SKM-1 (cell line): ENCODE measurements around the gene SLC39A11.
"Not testable (repeated sequence)": the region's sequence is repeated elsewhere in the genome, so short reads cannot be mapped to it uniquely, and the experiment has no call there.

Experiments
- DNase-seq: peaks from one replicate; lab custom pipeline; 2025; ENCODE audit not compliant: unreplicated experiment; lab: John Stamatoyannopoulos, UW

SLC39A11 gene

DNA sequence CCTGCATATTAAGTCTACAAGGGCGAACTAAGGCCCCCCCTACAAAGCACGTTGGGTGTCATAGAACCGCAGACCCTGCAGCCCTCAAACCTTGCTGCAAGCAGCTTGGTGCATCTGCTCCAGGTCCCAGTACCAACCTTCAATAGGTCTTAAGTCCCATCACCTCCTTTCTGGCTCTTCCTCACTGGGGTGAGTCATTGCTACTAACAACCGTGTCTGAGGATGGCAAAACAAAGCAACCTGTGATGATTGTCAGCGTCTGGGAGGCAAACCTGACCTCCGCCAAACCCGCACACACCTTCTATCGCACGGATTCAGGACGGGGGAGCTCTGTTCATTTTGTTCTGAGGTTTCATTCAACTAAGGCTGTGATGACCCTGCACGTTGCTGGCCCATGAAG is 138.9 kb downstream of the SLC39A11 start:
- DNase-seq = no peak

GRCh38 chr17:72952641-72953315 is 139.7 kb downstream of the SLC39A11 start:
- no peak for DNase-seq

GRCh38 chr17:72952220-72952619 is 140.3 kb downstream of the SLC39A11 start:
- DNase-seq = no peak

DNA sequence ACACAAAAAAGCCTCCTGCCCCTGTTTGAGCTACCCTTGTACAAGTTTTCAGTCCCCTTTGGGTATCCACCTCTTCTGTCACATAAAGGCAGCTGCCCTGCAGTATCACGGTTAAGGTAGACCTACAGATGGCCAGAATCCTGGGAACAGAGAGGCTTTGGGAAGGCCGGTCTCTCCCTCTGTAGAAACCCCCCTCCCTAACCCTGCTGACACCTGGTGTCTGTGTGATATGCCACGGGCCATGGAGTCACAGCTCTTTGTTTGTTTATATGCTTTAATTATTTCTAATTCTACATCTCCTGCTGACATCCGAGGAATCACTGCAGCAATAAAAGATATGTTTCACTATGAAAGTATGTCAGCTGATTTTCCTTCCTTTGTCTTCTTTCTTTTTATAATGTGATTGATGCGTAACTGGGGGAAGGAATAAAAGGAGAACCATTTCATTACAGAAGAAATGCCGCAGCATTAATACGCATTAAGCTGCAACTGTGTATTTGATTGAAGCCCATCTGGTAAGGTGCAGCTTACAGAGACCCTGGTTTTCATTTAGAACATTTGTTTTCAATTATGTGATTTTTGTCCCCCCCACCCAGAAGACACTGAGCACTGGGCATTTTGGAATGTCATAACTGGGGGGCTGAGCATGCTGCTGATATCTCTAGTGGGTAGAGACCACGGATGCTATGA is 142.1 kb downstream of the SLC39A11 start:
- no peak for DNase-seq

DNA sequence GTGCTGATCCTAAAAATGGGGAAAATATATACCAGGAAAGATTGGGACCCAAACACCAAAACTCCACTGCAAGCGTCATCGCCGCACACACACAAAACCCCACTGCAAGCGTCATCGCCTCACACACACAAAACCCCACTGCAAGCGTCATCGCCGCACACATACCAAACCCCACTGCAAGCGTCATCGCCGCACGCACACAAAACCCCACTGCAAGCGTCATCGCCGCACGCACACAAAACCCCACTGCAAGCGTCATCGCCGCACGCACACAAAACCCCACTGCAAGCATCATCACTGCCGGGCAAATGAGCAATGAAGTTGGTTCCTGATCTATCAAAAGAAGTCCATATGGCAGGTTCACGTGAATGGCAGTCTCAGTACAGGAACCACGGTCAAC is 144.4 kb downstream of the SLC39A11 start:
- DNase-seq = no peak

- no peak for DNase-seq
Measured at GRCh38 chr17:72947475-72947874, 145.0 kb downstream of the SLC39A11 start.

GRCh38 chr17:72946696-72947095 is 145.8 kb downstream of the SLC39A11 start:
- DNase-seq = no peak

DNA sequence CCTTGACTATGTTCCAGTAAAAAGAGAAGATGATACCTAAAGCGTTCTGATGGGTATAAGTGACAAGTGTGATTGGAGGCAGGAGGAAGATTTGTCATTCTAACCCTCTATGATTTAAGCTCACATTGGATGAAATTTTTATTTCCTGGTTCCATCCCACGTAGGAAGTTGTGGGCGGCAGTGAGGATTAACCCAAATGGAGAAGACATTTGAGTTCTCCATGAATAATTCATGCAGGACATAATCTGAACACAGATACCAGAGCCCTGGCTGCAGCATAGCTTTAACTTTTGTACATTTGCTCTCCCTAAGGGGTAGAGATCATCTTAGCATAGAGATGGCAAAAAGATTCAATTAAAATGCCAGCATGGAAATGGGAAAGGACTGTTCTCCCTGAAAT is 146.3 kb downstream of the SLC39A11 start:
- no peak for DNase-seq

DNA sequence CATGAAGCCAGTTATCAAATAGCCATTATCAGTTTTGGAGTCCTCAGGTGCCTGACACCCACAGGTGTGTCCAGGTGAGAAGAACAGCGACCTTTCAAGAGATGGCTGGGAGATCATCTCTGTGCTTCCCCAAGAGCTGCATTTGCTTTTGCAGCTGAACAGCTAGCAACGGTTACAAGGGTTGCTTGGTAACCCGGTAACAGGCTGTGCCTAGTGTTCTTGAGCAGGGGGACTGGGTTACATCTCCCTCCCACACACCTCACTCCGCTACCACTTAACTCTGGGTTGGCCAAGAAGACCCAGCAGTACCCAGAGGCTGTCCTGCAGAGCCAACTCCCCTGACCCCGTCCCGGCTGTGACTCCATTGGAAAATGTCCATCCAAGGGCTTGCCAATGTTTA is 147.0 kb downstream of the SLC39A11 start:
- DNase-seq = no peak

- no peak for DNase-seq
Measured at GRCh38 chr17:72943826-72944689, 148.4 kb downstream of the SLC39A11 start.

- no peak for DNase-seq
Measured at GRCh38 chr17:72942579-72942978, 149.9 kb downstream of the SLC39A11 start.

- no peak for DNase-seq
Measured at GRCh38 chr17:72940496-72940895, 152.0 kb downstream of the SLC39A11 start.

DNA sequence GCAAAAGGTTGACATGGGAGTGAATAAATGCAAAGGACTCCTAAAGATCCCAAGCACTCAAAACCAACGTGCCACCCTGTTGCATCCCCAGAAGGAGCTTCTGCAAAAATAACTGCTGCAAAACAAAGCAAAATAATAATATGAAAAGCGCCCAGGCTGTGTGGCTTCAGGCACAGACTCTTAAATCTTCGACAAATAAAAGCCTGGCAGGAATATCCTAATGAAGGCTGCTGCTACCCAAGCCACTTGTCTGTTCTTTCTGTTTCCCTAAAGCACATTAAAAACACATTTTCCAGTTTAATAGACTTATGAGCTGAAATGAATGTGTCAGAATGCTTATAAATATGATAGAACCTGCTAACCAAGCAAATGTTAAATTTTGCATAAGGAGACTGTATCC is 154.0 kb downstream of the SLC39A11 start:
- DNase-seq = no peak

DNA sequence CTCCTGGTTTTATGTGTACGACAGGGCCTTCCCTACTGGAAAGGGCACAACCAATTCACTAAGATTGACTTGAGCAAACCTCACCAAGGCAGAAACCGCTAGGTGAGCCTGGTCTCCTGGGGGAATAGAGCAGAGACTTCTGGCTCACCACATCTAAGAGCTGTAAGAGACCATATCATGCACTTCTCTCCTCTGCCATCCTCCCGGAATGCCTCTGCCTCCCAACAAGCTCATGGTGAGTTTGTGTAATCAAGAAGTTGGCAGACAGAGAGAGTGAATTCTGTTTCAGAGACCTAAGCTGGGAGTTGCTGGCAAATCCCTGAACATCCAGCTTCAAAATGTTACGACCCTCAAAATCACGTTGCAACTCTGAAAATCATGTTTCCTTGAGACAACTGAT is 154.8 kb downstream of the SLC39A11 start:
- no peak for DNase-seq

GRCh38 chr17:72937254-72937653 is 155.2 kb downstream of the SLC39A11 start:
- DNase-seq = not testable (repeated sequence)

DNA sequence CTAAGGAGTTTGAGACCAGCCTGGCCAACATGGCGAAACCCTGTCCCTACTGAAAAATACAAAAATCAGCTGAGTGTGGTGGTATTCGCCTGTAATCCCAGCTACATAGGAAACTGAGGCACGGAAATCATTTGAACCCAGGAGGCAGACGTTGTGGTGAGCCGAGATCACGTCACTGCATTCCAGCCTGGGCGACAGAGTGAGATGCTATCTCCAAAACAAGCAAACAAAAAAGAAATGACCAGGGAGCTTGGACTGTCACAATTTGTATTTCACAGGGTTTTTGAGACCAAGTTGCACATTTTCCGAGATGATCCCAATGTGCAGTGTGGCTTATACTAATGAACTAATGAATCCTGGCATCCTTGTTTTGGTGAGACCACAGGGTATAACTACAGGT is 156.5 kb downstream of the SLC39A11 start:
- no peak for DNase-seq

- DNase-seq = no peak
Measured at GRCh38 chr17:72934927-72935326, 157.6 kb downstream of the SLC39A11 start.

DNA sequence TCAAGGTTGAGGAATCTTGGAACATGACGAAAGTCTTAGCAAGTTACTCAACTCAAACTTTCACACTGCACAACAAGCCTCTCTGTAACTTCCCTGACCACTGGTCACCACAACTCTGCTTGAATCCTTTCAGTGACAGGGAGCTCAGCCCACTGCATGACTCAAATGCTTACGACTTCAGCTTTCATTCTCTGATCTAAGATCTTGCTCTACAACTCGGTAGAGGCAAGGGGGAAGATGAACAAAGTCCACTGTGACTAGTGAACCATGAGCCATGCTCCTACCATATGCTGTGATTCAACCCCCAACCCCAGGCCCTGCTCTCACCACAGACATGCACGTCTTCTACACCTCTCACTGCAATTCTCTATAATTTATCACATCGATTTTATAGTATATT is 160.9 kb downstream of the SLC39A11 start:
- DNase-seq = no peak

DNA sequence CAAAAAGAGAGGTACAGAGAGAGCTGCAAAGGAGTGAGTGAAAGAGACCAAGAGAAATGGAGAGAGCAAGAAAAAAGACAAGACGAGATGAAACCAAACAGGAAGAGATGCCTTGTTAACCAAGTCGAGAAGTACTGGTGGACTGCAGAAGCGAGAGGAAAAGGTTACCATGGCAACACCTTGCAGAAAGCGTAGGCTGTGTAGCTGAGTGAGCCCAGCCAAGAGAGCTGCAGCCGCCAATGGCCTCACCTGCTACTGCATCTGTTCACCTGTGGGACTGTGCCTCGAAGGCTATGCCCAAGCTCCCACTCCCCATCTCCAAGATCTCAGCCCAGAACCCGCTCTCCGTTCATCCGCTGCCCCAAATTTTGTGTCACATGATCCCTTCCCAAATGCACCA is 161.3 kb downstream of the SLC39A11 start:
- no peak for DNase-seq

DNA sequence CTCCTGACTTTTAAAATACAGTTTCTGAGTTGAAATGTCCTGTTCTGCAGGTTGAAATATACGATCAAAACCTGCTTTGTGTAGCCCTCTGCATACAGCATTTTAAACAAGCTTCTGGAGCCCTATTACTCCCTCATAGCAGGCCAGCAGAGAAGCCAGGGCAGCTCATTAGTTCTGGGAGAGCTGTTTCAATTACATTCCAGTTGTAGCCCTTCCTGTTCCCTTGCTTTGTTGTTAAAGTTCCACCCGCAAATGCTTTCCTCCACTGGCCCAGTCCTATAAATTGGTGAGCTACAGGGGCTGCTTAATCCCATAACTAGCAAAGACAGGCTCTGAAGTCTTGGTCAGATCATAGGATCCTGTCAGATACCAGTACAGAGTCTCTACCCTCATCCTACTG is 162.5 kb downstream of the SLC39A11 start:
- no peak for DNase-seq

DNA sequence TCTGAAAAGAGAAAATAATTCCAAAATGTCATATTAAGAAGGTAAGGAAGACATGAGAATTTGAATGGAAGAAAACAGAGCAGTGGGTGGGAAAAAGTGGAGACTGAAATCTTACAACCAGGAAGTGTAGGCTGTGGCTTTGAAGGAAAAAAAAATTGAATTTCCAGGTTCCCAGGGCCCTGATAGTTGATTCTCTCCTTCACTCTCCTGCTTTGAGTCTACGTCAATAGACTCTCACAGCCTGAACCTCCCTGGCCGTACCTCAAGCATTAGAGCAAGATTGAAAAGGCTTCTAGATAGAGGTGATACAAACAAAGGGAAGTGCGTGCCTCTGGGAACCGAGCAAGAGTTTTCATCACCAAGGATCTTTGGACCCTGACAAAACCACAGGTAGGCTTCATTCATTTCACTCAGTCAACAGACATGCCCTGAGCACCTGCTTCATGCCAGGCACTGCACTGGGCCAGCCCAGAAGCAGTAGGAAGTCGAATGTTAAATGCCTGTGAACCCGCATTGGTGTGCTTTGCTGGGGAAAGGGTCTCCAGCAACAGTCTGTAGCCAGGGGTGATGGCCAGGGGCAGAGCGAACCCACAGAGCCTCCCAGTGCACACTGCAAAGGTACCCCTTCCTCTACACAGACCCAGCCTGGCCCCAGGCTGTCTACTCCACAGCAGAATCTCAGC is 163.9 kb downstream of the SLC39A11 start:
- no peak for DNase-seq
